NCI-H2171 (cell line): ENCODE measurements around the gene TADA2B.

Experiments used
- DNase-seq: peaks from one replicate; lab custom pipeline; 2025; lab: John Stamatoyannopoulos, UW

The TADA2B gene

DNA sequence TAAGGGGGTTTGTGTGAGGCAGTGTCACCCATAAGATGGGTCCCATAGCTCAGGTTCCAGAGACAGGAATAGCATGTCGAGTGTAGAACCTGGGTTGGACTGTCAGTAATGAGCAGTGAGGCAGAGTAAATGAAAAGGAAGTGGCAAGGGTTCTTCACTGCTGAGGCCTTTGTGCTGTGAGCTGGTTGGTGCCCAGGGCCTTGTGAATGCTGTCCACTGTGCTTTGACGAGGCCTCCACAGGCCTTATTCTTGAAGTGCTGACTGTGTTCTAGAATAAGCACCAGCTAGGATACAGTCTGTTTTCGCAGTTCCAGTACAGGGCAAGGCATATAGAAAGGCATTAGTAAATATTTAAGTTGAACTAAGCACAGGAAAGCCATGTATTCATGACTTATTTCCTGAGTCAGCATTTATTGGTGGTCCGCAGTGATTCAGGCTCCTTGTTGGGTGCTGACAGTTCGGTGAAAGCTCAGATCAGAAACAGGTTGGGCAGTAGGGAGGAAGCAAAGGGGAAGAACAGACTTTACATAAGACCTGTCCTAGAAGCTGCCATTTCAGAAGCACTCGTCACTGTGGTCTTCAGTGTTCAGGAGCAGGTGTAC lies 25.6 kb upstream of the TADA2B start:
- no peak for DNase-seq

DNA sequence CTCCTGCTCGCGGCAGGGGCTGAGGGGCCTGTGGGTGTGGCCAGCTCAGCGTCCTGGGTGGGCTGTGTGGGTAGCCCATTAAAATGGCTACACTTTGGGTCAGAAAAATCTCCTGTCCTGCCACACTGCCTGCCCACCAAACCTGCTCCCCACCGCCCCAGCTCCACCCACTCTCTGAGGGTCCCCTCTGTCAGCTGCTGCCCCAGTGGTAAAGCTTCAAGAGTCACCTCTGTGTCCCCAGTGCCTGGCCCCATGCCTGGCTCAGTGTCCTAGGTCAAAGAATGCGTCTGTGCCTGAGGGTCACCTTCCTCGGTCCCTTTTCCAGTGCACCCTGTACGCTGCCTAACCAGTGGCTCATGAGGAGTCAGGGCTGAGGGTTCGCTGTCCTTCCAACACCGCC lies 24.9 kb upstream of the TADA2B start:
- DNase-seq: no peak

DNA sequence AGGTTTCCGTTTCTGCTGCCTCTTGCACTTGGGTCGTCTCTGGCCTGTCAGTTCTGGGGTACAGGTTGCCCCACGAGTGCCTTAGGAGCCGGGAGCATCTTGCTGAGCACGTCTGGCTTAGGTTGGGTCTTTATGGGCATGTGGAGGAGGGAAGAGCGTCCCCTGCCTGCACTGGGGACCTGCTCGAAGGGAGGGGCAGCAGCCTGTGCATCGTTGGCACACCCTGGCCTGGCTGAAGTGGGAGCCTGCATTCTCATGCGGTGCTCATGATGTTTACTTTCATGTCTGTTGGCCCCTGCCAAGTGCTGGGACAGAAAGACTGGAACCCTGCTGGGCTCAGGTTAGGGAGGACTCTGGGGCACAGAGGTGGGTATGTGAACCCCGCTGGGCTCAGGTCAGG lies 23.8 kb upstream of the TADA2B start:
- DNase-seq: no peak

DNA sequence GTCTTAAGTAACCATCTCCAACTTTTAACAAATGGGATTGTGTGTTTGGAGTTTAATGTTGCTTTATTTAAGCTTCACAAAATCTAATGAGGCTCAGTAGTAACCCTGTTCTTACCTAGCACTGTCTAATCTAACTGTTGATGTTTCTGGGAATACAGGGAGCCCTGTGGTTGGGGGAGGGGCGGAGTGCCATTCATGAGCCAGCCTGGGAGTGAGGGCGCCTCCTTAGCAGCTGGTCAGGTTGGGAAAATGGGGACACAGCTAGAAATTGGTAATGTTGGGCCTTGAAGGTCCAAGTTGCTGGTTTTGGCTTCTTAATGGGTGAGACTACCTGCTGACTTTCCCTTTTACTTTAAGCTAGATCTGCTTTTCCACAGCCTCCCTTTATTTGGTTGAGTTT lies 22.9 kb upstream of the TADA2B start:
- no peak for DNase-seq

DNA sequence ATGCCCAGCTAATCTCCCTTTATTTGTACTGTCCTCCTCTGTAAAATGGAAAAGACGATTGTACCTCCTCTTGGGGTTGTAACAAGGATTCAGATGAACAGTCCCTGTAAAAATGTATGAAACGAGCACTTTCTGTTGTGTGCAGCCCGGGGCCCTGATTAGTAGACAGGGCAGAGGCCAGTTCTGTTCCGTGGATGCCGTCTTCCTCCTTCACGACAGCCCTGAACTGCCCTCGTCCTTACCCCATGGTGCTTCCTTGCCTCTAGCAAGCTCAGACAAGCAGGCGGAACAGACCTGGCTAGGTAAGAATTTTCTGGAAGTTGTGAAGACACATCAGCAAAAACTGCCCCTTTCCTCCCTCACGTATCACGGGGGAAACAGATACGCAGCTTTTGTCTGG lies 22.3 kb upstream of the TADA2B start:
- DNase-seq: no peak

DNA sequence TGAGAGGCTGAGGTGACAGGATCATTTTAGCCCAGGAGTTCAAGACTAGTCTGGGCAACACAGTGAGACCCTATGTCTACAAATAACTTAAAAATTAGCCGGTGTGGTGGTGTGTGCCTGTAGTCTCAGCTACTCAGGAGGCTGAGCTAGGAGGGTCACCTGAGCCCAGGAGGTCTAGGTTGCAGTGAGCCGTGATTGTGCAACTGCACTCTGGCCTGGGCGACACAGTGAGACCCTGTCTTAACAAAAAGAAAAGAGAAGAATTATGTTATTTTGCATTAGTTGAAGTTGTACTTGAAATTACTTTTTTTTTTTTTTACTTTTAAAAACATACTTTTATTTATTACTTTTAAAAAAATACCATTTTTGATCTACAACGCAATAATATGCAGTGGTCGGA lies 21.8 kb upstream of the TADA2B start:
- DNase-seq: no peak

DNA sequence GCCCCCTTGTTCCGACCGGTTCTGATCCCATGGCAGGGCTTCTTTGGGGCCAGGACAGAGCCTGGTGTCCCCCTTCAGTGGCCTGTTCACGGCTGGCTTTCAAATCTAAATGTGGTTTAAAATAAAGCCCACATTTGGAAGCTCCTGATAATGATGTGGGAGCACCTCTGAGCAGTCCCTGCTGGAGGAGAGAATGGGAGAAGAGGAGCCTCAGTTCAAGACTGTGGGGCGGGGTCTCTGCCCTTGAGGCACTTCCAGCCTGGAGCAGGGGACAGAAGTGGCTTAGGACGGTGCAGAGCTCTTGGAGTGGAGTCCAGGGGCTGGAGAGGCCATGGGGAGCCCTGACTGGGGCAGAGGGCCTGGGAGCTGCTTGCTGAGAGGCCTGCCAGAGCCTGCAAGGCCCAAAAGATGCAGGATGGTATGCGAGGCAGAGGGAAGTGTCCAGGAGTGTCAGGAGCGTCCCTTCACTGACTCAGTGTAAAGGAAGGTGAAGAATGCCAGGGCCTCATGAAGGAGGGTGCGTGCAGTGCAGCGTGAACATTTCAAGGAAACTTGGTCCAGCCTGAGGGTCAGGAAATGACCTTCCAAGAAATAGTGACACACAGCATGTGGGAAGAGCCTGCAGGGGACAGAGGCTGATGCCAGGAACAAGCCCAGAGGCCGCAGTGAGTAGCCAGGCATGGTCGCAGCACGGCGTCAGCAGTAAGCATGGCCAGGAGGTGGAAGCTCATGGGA lies 21.1 kb upstream of the TADA2B start:
- DNase-seq: no peak

DNA sequence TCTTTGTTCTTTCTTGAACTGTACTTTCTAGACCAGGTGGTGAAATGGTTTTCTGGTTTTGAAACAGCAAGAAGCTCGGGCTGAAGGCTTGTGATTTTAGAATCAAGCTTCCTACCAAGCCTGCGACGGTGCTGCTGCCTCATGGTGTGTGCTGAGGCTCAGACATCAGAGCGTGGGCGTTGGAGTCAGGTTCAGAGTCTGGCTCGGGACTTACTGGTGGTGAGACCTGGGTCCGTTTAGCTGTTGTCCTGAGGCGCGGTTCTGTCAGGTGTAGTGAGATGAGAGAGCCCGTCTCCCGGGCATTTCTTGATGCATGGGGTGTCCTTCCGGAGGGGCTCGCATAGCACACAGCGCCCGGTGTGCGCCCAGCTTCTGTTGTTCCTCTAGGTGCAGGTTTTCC lies 19.7 kb upstream of the TADA2B start:
- DNase-seq: no peak

DNA sequence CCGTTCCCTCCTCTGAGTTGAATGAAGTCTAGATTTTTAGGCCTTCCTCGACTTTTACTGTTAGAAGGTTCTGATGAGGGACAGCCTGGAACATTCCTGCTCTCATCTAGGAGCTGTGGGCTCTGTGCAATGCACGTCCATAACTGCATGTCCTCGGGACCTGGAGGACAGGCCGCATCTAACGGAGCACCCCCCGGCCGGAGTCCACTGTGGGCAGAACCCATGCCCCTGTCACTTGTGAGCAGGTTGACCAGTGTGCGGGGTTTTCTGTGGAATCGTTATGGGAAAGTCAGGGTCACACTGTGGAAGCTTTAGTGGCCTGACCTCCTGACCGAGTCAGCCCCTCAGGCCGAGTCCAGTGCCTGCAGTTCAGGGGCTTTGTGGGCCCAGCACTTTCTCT lies 19.3 kb upstream of the TADA2B start:
- no peak for DNase-seq

DNA sequence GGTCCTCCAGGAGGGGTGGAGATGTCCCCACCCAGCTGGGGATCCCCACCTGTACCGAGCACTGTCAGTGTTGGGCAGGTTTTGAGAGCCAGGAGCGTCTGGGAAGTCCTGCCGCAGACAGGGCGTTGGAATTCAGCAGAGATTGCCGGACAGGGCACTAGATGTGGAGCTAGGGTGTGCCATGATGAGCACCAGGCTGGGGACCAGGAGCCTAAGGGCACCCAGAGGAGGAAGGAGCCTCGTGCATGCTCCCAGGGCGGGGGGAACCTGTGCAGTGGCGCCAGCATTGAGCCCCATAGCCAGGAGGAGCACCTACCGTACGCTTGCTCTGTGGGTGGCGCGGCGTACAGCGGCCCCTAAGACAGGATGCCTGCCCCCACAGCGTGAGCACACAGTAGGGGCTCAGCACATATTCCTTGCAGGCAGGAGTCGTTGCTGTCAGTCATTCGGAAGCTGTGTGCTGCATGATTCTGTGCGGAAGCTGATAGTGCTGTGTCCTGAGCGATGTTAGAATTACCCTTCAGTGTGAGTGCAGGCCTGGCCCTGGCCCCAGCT lies 18.8 kb upstream of the TADA2B start:
- no peak for DNase-seq

DNA sequence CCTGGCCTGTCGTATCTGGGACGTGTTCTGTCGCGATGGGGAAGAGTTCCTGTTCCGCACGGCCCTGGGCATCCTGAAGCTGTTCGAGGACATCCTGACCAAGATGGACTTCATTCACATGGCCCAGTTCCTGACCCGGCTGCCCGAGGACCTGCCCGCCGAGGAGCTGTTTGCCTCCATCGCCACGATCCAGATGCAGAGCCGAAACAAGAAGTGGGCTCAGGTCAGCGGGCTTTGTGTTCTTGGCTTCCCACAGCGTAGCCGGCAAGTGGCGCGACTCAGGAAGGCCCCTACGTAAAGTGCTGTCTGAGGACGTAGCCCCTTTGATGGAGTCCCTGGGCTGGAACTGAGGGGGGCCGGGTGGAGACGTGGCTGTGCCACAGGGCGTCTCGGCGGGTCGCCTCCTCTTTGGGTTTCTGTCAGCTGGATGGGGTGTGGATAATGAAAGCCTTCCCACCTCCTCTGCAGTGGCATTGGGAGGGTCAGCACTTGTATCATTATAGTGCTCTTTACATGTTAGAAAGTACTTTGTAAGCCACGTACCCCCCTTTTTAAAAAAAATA lies 18.1 kb upstream of the TADA2B start:
- no peak for DNase-seq

DNA sequence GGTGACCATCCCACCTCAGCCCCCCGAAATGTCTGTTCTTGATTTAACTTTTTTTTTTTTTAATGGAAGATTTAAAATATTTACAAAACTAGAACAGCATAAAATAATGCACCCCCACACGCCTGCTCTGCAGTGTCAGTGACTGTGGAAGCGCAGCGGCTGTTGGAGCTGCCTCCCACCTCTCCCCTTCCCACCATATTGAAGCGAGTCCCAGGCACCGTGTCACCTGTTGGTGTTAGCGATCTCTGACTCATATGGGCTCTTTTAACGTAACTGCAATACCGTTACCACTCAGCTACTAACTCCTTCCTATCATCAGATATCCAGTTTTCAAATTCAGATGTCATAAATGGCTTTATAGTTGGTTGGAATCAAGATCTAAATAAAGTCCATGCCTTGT lies 17.1 kb upstream of the TADA2B start:
- no peak for DNase-seq

DNA sequence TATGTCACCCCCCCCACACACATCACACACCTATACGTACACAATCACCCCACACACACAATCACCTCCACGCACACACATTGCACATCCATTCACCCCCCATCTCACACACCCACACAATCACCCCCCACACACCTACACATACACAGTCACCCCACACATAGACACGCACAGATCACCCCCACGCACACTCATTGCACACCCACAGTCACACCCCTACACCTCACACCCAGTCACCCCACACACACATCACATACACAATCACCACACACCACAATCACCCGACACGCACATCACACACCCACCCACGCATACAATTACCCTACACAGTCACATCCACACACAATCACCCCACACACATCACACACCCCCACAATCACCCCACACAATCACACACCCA lies 15.9 kb upstream of the TADA2B start:
- DNase-seq: no peak

DNA sequence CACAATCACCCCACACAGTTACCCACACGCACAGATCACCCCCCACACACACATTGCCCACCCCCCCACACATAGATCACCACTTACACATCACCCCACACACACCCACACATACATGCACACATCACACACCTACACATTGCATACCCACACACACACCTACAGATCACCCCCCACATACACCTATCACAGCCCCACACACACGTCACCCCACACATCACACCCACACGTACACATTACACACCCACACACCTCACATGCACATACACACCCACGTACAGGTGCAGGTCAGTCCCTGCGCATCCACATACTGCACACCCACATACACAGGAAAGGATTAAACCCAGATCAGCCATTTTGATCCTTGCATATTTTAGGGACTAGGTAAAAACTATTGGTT lies 15.3 kb upstream of the TADA2B start:
- no peak for DNase-seq

DNA sequence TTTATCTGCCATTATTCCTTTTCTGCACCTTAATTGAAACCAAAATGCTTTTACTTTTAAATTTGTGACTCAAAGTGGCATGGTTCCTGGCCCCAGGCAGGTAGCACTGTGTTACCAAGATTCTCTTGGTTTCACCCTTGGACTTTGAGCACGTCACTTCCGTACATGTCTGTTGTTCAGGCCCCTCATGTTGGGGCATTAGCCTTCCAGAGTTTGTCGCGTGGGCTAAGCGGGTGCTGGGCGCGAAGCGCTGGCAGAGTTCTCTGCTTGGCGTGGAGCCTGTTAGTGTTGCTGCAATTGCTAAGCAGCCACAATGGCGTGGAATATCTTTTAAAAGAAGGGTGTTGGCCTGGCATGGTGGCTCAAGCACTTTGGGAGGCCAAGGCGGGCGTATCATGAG lies 14.0 kb upstream of the TADA2B start:
- no peak for DNase-seq

DNA sequence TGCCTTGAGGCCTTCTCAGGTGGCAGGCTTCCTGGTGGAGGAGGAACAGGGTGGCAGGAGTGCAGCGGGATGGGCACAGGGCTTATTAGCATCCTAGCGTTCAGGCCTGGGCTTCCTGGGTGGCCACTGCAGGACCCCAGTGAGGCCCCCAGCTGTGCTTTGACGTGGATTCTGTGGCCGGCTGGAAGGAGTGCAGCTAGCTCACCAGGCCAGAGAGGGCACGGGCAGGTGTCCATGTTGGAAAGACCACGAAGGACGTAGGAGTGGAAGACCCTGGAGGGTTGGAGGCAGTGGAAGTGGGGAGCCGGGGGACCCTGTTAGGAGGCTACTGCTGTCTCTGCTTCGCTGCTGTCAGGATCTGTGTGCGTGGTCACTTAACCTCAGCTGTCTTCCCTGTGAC lies 13.3 kb upstream of the TADA2B start:
- no peak for DNase-seq

DNA sequence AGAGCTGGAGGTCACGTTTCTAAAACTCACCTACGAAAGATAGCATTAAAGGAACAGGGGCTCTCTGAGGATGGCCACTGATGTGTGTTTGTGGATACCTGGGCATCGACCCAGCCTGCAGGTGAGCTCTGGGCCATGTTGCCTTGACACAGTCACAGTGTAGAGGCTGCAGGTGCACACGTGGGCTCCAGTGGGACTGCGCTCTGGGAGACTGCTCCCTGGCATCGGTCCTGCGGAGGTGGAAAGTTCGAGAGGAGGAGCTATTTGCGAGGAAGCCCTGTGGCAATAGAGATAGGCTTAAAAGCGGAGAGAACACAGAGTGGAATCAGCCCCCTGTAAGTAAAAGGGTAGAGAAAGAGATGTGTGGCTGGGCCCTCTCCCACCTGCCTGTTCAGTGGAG lies 12.3 kb upstream of the TADA2B start:
- no peak for DNase-seq

DNA sequence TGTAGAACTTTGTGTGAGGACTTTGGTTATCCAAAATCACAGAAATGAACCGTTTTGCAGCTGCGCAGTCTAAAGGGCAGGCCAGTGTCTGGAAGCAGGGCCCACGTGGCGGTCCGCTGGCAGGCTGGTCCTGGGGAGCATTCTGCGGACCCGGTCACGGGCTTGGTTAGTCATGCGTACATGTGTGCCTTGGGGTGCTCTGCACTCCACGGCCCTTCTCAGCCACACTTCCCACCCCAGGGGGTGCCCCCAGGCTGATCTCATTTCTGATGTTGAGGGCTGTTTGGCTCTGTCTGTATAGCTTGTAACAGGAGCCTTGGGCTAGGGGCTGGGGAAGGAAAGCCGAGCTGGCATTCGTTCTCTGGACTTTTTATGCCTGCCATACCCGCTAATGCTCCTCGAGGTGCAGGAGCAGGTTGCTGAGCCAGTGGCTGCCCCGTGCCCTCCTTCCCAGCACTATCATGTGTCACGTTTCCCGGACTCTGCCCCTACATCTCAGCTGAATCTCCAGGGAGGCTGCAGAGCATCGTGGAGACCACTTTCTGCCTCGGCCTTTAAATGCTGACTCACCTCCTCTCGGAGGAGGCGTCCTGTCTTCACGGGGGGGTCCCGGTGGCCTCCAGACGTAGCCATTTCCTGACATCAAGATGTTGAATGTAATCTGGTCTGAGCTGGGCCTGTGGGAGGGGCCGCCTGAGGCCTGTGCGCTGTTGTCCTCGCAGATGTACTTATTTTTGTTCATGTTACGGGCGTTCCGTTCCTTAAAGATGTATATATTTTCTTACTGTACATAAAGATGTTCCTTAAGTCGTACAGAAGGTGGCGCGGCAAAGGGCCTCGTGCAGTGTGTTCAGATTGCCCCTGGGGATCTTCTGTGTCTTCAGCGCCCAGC lies 11.4 kb upstream of the TADA2B start:
- DNase-seq: no peak

DNA sequence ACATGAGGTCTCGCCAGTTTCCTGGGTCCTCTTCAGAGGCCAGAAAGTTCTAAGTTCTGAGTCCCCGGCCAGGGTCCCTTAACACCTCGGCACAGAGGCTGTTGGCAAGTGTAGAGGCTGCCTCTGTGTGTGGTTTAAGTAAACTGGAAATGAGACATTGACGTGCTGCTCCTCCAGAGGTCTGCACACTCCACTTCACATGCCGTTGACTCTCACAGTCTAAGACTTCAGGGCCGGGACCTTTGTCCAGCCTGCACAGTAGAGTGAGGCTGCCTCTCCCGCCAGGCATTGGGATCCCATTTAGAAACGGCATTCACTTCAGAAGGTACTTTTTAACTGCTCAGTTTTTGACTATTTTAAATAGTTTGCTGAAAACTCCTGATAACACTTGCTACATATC lies 10.6 kb upstream of the TADA2B start:
- no peak for DNase-seq

DNA sequence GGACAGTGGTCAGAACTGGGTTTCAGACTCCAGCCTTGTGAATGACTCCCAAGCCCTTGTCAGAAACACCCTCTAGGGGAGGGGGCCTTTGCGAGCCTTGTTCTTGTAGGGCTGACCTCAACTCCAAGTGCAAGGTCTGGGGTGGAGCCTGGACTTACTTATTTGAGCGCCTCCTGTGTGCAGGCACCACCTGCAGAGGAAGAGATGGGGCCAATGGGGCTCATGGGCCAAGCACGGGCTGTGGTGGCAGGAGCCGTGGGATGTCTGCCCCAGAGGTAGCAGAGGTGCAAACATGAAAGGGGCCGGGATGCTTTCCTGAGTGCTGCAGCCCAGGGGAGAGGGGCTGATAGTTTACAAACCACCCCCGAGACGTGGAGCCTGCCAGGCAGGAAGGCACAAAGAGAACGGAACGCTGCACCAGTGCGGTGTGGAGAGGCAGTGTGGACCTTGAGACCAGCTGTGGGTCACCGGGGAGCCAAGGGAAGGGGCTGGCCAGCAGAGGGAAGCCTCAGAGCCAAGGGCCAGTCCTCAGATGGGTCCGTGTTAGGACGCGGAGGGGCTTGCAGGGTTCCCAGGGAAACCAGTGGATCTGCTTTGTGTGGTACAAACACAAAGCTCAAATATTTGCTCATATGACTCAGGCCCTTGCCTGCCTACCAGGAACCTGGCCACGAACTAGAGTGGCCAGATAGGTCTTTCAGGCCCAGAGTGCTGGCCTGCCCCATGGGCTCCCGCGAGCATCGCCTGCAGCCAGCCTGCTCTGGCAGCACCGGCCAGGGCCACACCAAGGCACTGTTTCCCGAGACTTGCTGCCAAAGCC lies 8.7 kb upstream of the TADA2B start:
- DNase-seq: no peak

DNA sequence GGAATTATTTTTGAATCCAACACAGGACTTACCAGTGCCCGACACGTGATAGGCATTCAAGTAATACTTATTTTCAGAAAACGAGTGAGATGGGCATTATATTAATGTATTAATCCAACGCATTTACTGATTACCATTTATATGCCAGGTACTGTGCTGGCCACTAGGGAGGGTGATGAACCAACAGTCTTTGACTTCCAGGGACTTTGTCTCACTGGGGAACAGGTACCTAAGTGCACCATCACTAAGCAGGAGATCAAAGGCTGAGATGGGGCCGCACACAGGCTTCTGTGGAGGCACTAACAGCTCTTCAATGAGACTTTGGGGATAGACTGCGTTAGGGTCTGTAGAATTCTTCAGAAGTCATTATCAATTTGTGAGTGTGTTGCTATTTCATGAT lies 5.7 kb upstream of the TADA2B start:
- DNase-seq: no peak

DNA sequence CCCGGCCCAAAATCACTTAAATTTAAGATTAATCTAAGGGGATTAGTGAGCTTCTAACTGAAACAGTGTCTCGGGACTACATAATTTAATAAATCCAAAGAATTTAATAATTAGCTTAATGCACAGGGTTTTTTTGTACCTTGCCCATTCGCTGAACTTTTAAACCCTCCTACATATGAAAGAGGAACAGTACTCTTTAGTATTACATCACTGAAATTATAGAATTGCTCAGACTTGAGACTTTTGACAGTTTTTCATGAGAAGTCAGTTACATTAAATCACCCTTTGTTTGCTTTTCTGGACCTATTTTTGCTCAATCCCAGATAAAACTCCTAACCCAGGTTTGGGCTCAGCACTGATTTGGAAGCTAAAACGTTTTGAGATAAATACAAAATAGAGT lies 2.4 kb upstream of the TADA2B start:
- no peak for DNase-seq
